HG03097 (cell line): ENCODE measurements around the gene TPR.
A peak's percentile ranks its signal among the peaks of the same experiment; 100 is the strongest.

Experiments
- ATAC-seq: cut with Tn5 transposase; IDR thresholded peaks from one replicate; pipeline ENCODE4 v1.9.1; 2021; ENCODE audit not compliant: unreplicated experiment, low FRiP score

The TPR gene

GRCh38 chr1:186330758-186331157, 44.3 kb downstream of the TPR start:
- no peak for ATAC-seq

- ATAC-seq, result no peak
Observed at GRCh38 chr1:186327331-186327730, 47.7 kb downstream of the TPR start.

GRCh38 chr1:186326009-186326408, 49.0 kb downstream of the TPR start:
- ATAC-seq, result no peak

- ATAC-seq, result no peak
Observed at GRCh38 chr1:186325239-186325638, 49.8 kb downstream of the TPR start.

GRCh38 chr1:186323865-186324264, 51.2 kb downstream of the TPR start:
- ATAC-seq, result no peak

- no peak for ATAC-seq
Observed at GRCh38 chr1:186315570-186315969, 59.5 kb downstream of the TPR start.

GRCh38 chr1:186311375-186312051, 63.5 kb downstream of the TPR start:
- ATAC-seq, result no peak

- no peak for ATAC-seq
Observed at GRCh38 chr1:186310307-186310706, 64.7 kb downstream of the TPR start.

GRCh38 chr1:186308264-186309060, 66.6 kb downstream of the TPR start:
- ATAC-seq, result no peak

- ATAC-seq, result no peak
Observed at GRCh38 chr1:186307445-186307844, 67.6 kb downstream of the TPR start.

- no peak for ATAC-seq
Observed at GRCh38 chr1:186306533-186306932, 68.5 kb downstream of the TPR start.

GRCh38 chr1:186304982-186305949, 69.8 kb downstream of the TPR start:
- peak; percentile 56 for ATAC-seq

- no peak for ATAC-seq
Observed at GRCh38 chr1:186303911-186304310, 71.1 kb downstream of the TPR start.

- no peak for ATAC-seq
Observed at GRCh38 chr1:186302381-186302920, 72.6 kb downstream of the TPR start.

- no peak for ATAC-seq
Observed at GRCh38 chr1:186301448-186301847, 73.6 kb downstream of the TPR start.

- no peak for ATAC-seq
Observed at GRCh38 chr1:186300056-186300455, 75.0 kb downstream of the TPR start.

- ATAC-seq, result no peak
Observed at GRCh38 chr1:186299570-186299969, 75.5 kb downstream of the TPR start.

- ATAC-seq, result no peak
Observed at GRCh38 chr1:186298851-186299250, 76.2 kb downstream of the TPR start.

- ATAC-seq, result no peak
Observed at GRCh38 chr1:186297439-186298045, 77.5 kb downstream of the TPR start.

GRCh38 chr1:186295980-186296379, 79.1 kb downstream of the TPR start, which contains the start of gene PRG4:
Gene PRG4 (plus strand): TSS chr1:186296279.
- ATAC-seq, result no peak
